Calu3 (cell line): ENCODE results near the gene CHRNA3. TPM values are rescaled to one million over a fixed set of nuclear protein-coding genes. Genes with fewer than 3 reads are reported as not detected.

Experiments used
- BruUV-seq: library from RNA; stranded (reverse); fragments of 400-500 nt; replicated peaks from 2 replicates; lab custom pipeline; 2021; lab: Mats Ljungman, UMichigan
- CTCF ChIA-PET: fragments of 300-600 bp; sonication (Branson Sonifier 250); formaldehyde crosslinking; loops from one replicate; lab custom pipeline; 2022; ENCODE audit warnings: antibody characterized with exemption; lab: Charles Lee
- DNase-seq: peaks from one replicate; pipeline ENCODE4 v3.0.0; 2022
- H3K27ac Mint-ChIP-seq: one replicate; pipeline ENCODE4 v1.8.0; 2022; ENCODE audit warnings: mixed read lengths; ENCODE audit not compliant: unreplicated experiment
- H3K27me3 Mint-ChIP-seq: one replicate; pipeline ENCODE4 v1.8.0; 2022; ENCODE audit warnings: mixed read lengths; ENCODE audit not compliant: unreplicated experiment
- H3K36me3 Mint-ChIP-seq: one replicate; pipeline ENCODE4 v1.8.0; 2022; ENCODE audit warnings: mild to moderate bottlenecking, moderate library complexity, mixed read lengths; ENCODE audit not compliant: insufficient read depth, unreplicated experiment
- H3K4me1 Mint-ChIP-seq: one replicate; pipeline ENCODE4 v1.8.0; 2022; ENCODE audit warnings: mild to moderate bottlenecking, low read depth, mixed read lengths; ENCODE audit not compliant: unreplicated experiment
- H3K4me3 Mint-ChIP-seq: one replicate; pipeline ENCODE4 v1.8.0; 2022; ENCODE audit warnings: mild to moderate bottlenecking, low read depth, moderate library complexity, mixed read lengths; ENCODE audit not compliant: unreplicated experiment
- H3K9me3 Mint-ChIP-seq: one replicate; pipeline ENCODE4 v1.8.0; 2022; ENCODE audit warnings: low read depth, mixed read lengths; ENCODE audit not compliant: unreplicated experiment
- intact Hi-C: fragments of 100-400 bp; cut with micrococcal nuclease; formaldehyde crosslinking; loops from one replicate; pipeline ENCODE4 v1.10.0; 2022; ENCODE audit not compliant: unreplicated experiment
- total RNA-seq: library from RNA; stranded (reverse); gene quantifications from 2 replicates; pipeline ENCODE4 v1.2.3, GENCODE V29; 2022
- TF ChIP-seq, protein P1 (sequence below): fragments of 200-600 bp; IDR thresholded peaks from one replicate; pipeline ENCODE4 v1.8.0; 2022; ENCODE audit warnings: antibody characterized with exemption; ENCODE audit not compliant: unreplicated experiment

CHRNA3 gene
- total RNA-seq, 1 experiment from 2014 or later = not detected

- Mint-ChIP-seq H3K27ac (no peak overlapping the region), H3K27me3 (peaks cover 73% of the 10 kb centered on the region), H3K9me3 (no peaks in the 10 kb centered on the region), H3K4me1 (no peaks in the 10 kb centered on the region), H3K36me3 (no peaks in the 10 kb centered on the region), H3K4me3 (no peak overlapping the region)
- CTCF ChIA-PET = interaction anchor here (0.6 kb wide), 1 partner anchor 133 kb away, joined by 3 read pairs; no protein-coding TSS in a partner anchor
- no peak for DNase-seq
- TF ChIP-seq, protein P1, sequence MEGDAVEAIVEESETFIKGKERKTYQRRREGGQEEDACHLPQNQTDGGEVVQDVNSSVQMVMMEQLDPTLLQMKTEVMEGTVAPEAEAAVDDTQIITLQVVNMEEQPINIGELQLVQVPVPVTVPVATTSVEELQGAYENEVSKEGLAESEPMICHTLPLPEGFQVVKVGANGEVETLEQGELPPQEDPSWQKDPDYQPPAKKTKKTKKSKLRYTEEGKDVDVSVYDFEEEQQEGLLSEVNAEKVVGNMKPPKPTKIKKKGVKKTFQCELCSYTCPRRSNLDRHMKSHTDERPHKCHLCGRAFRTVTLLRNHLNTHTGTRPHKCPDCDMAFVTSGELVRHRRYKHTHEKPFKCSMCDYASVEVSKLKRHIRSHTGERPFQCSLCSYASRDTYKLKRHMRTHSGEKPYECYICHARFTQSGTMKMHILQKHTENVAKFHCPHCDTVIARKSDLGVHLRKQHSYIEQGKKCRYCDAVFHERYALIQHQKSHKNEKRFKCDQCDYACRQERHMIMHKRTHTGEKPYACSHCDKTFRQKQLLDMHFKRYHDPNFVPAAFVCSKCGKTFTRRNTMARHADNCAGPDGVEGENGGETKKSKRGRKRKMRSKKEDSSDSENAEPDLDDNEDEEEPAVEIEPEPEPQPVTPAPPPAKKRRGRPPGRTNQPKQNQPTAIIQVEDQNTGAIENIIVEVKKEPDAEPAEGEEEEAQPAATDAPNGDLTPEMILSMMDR = no peak
- BruUV-seq = no TSS peak
- intact Hi-C loops = no loop called here
Observed at GRCh38 chr15:78663703-78664102, 42.9 kb upstream of the CHRNA3 start.

DNA sequence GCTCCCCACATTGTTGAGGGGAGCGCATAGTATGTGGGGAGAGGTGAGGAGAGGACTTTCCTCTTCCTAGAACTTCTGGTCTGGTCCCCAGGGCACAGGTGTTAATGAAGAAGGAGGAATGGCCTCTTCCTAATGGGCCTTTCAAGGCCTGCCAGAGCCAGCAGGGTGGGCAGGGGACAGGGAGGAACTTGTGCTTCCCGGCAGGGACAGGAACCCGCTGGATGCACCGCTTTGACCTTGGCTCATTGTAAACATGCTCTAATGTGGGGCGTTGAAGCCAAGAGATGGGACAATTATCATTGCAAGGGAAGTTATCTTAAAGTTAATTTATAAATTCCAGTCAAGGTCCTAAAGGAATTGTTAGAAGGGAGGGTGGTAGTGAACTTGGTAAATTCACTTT is 41.2 kb upstream of the CHRNA3 start:
- no peaks in the 10 kb centered on the region for H3K9me3 Mint-ChIP-seq
- TF ChIP-seq, protein P1 = no peak
- intact Hi-C loops = no loop called here
- no peaks in the 10 kb centered on the region for H3K36me3 Mint-ChIP-seq
- H3K4me3 Mint-ChIP-seq = no peak overlapping the region
- no peaks in the 10 kb centered on the region for H3K4me1 Mint-ChIP-seq
- no peak overlapping the region for H3K27ac Mint-ChIP-seq
- no peak for DNase-seq
- no TSS peak for BruUV-seq
- CTCF ChIA-PET = no interaction called here
- peaks cover 57% of the 10 kb centered on the region for H3K27me3 Mint-ChIP-seq

- H3K27ac Mint-ChIP-seq = no peak overlapping the region
- intact Hi-C loops = no loop called here
- H3K9me3 Mint-ChIP-seq = no peaks in the 10 kb centered on the region
- H3K36me3 Mint-ChIP-seq = no peaks in the 10 kb centered on the region
- TF ChIP-seq, protein P1 = no peak
- H3K4me3 Mint-ChIP-seq = no peak overlapping the region
- no peak for DNase-seq
- no TSS peak for BruUV-seq
- H3K27me3 Mint-ChIP-seq = peaks cover 46% of the 10 kb centered on the region
- CTCF ChIA-PET = no interaction called here
- no peaks in the 10 kb centered on the region for H3K4me1 Mint-ChIP-seq
Observed at GRCh38 chr15:78661001-78661400, 40.2 kb upstream of the CHRNA3 start.

- peaks cover 42% of the 10 kb centered on the region for H3K27me3 Mint-ChIP-seq
- H3K4me1 Mint-ChIP-seq = no peaks in the 10 kb centered on the region
- no peak overlapping the region for H3K27ac Mint-ChIP-seq
- CTCF ChIA-PET = interaction anchor here (0.6 kb wide), 1 partner anchor 550 kb away, joined by 3 read pairs; no protein-coding TSS in a partner anchor
- no peaks in the 10 kb centered on the region for H3K36me3 Mint-ChIP-seq
- no peaks in the 10 kb centered on the region for H3K9me3 Mint-ChIP-seq
- TF ChIP-seq, protein P1 = no peak
- DNase-seq = no peak
- no TSS peak for BruUV-seq
- H3K4me3 Mint-ChIP-seq = no peak overlapping the region
- intact Hi-C loops = no loop called here
Observed at GRCh38 chr15:78660584-78660983, 39.8 kb upstream of the CHRNA3 start.
